DMS 273 (cell line): ENCODE measurements around the gene IPCEF1.

Source experiments
- DNase-seq: peaks from one replicate; lab custom pipeline; 2025; ENCODE audit not compliant: unreplicated experiment; lab: John Stamatoyannopoulos, UW

Gene IPCEF1, protein sequence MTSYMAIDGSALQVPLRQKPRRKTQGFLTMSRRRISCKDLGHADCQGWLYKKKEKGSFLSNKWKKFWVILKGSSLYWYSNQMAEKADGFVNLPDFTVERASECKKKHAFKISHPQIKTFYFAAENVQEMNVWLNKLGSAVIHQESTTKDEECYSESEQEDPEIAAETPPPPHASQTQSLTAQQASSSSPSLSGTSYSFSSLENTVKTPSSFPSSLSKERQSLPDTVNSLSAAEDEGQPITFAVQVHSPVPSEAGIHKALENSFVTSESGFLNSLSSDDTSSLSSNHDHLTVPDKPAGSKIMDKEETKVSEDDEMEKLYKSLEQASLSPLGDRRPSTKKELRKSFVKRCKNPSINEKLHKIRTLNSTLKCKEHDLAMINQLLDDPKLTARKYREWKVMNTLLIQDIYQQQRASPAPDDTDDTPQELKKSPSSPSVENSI

DNA sequence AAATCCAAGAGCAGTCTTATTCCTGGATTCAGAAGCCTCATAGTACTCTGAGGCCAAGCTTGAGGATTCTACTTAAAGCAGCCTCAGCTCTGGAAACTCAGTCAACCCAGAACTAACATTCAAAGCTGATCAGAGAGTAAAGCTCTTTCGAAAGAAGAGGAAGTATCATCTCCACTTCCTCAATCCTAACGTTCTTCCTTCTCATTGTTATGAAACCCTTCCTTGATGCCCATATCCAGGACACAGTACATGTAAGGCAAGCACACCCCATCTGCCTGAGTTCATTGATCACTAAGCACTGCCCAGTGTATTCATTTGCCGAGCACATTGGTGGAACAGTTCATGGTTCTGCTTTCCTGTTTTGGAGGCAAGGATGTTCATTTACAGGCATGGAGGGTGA, at the start of gene IPCEF1:
Gene IPCEF1 (minus strand): TSS at position 114 of the 400 bp plus-strand sequence. CDS start 90,856 bp downstream, outside the sequence.
- no peak for DNase-seq

DNA sequence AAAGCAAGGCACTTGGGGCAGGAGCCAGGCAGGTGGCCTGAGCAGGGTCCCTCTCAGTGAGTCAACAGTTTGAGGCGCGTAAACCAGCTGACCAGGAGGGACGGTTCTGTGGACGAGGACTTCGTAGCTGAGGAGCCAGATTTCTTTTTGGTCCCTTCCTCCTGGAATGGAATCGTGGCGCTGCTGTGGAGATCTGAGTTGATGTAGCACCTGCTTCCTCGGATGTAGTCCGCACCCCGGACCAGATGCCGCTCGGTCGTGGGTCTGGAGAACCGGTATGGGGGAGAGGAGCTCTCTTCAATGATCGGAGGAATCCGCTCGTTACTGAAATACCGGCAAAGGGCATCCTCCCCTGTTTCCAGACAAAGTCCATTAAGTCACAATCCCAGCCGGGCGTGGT, 49.7 kb upstream of the IPCEF1 start:
- DNase-seq, result no peak

DNA sequence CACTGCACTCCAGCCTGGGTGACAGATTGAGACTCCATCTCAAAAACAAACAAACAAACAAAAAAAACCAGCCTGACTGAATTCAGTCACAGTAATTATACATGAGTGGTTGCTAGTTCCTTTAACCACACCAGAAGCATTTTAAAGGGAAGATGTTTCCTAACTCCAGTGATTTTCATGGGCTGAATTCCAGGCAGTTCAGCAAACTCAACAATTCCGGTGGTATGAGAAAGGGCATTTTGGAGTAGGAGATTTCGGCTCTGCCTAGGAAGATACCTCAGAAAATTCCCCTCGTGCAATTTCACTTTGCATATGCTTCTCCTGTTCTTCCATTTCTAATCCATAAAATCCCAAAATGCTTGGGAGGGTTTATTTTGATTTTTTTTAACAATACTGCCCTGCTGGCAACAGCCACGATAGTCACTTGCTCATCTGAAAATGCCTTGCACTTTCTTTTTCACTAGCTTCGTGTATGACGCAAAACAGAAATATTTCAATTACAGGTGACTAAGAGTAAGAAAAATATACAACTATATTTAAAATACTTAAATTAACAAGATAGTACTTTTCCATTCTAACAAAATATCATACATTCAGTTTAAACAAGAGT, 48.3 kb upstream of the IPCEF1 start:
- no peak for DNase-seq

GRCh38 chr6:154403788-154404187, 47.2 kb upstream of the IPCEF1 start:
- peak; percentile 76 for DNase-seq

- DNase-seq, result no peak
Observed at GRCh38 chr6:154402081-154402780, 45.6 kb upstream of the IPCEF1 start.

- DNase-seq, result no peak
Observed at GRCh38 chr6:154399097-154399496, 42.5 kb upstream of the IPCEF1 start.

DNA sequence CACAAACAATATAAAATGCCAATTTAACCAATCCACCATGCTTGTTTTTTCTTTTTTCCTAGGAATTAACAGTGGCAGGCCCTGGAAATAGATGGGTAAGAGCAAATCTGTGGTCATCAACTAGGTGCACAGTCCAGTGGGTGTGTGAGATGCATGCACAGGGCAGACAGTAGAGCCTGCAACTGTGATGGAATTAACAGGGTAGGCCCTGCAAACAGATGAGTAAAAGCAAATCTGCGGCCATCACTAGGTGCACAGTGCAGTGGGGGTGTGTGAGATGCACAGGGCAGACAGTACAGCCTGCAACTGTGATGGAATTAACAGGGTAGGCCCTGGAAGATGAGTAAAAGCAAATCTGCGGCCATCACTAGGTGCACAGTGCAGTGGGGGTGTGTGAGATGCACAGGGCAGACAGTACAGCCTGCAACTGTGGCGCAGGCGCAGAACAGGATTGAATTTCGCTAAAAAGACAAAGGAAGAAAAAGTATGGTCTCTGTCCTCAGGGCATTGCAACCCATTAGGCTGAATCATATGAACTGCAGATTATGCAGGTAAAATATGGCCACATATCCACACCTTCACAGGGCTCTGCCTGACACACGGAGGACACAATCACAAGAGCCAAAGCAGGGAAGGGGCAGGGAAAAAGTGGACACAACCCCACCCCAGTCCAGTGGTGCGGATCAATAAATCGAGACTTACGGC, 41.0 kb upstream of the IPCEF1 start:
- DNase-seq, result no peak

DNA sequence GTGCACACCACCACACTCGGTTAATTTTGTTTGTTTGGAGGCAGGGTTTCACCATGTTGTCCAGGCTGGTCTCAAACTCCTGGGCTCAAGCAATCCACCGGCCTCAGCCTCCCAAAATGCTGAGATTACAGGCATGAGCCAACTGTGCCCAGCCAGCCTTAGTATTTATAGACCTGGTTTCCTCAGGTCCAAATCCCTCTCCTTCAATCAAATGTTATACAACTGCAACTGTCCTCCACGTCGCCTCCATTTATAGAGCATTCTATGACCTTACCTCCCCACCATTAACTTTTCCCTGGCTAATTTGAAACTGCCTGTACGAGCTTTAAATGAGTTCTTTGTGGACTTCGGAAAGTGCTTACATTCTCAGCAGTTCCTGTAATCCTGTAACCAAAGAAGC, 39.3 kb upstream of the IPCEF1 start:
- DNase-seq, result no peak

GRCh38 chr6:154395316-154395715, 38.7 kb upstream of the IPCEF1 start:
- DNase-seq, result no peak

- DNase-seq, result no peak
Observed at GRCh38 chr6:154394571-154394970, 38.0 kb upstream of the IPCEF1 start.

- no peak for DNase-seq
Observed at GRCh38 chr6:154390034-154390433, 33.4 kb upstream of the IPCEF1 start.

DNA sequence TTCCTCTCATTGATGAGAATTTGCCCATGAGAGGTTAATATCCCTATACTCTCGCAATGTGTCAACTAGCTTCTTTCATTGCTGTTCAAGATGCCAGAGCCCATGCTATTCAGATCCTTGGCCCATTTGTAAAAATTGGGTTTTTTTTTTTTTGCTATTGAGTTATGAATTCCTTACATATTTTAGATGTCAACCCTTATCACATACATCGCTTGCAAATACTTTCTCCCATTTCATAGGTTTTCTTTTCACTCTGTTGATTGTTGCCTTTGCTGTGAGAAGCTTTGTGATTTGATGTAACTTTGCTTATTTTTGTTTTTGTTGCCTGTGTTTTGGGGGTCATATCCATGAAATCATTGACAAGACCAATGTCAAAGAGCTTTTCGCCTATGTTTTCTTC, 32.2 kb upstream of the IPCEF1 start:
- no peak for DNase-seq

DNA sequence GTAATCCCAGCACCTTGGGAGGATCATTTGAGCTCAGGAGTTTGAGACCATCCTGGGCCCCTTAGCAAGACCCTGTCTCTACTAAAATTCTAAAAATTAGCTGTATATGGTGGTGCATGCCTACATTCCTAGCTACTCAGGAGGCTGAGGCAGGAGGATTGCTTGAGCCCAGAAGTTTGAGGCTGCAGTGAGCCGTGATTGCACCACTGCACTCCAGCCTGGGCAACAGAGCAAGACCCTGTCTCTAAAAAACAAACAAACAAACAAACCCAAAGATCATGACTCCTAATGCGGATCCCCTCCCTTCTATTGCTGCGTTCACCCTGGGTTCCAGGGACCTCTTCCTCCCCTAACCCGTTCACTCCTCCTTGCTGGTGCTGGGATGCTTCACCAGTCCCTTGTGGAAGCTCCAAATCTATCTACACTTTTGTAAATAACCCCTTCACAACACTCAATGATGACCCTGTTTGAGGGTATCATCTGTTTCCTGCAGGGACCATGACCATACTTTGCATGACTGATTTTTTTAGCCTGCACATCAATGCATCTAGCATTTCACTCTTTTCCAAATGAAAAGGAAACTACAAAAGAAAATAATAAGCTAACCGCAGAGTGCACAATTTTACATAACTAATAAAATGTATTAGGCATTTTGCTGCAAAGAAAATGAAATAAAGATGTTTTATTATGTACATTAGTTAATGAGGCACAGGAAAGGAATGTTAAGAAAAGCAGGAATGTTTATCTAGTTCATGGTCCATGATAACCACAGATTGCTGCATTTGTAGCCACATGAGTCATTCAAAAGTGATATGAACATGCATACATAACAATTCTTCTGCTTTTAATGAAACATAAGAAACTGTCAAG, 30.5 kb upstream of the IPCEF1 start:
- no peak for DNase-seq

GRCh38 chr6:154384191-154384590, 27.6 kb upstream of the IPCEF1 start:
- DNase-seq, result no peak

DNA sequence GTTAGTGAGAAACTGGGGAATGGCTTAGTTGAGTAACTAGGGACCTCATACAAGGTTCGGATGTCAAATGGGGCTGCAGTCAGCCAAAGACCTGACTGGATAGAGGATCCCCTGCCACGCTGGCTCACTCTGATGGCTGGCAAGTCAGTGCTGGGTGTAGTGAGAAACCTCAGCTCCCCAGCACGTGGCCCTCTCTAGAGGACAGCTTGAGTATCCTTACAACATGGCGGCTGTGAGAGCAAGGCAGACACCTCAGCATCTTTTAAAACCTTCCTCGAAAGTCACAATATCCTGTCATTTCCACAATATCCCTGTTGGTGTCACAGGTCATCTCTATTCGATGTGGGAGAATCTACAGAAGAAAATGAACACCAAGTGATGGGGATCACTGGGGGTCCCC, 26.7 kb upstream of the IPCEF1 start:
- no peak for DNase-seq

DNA sequence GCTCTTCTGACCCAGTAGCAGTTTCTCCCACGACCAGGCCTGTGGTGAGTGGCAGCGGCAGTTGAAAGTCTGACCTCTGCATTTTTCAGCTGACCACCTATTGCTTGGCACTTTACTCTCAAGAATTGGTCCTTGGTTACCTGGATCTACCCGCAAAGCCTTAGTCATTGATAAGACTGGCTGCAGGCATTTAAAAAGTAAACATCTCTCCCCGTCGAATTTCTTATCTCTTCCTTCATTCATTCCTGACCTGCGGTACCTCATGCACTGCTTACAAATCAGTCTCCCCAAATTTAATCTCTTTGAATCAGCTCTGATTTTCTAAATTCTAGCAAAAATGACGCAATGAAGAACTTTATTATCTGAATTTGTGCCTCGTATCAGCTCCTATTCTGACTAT, 26.1 kb upstream of the IPCEF1 start:
- no peak for DNase-seq

DNA sequence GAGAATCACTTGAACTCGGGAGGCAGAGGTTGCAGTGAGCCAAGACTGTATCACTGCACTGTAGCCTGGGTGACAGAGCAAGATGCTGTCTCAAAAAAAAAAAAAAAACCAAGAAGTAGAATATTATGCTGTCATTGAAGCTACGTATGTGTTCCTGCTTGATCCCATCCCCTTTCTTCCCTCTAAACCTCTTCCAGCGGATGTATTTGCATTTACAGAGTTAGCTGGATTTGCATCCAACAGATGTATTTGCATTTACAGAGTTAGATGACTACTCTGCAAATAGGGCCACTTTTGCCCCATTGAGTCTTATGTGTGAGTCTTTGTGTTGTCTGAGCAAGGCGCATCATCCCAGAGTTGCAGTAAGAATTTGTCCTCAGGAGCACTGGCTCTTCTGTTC, 24.9 kb upstream of the IPCEF1 start:
- no peak for DNase-seq

GRCh38 chr6:154380741-154381140, 24.1 kb upstream of the IPCEF1 start:
- no peak for DNase-seq

DNA sequence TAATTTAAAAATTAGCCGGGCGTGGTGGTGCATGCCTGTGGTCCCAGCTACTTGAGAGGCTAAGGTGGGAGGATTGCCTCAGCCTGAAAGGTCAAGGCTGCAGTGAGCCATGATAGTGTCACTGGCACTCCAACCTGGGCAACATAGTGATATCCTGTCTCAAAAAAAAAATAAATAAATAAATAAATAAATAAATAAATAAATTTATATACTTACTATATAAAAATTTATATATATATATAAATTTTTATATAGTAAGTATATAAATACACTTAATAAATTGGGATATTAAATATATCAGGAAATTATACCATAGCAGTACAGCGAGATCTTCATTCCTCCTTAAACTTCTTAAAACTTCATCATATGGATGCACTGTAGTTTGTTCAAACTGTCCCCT, 23.0 kb upstream of the IPCEF1 start:
- no peak for DNase-seq

GRCh38 chr6:154378518-154378917, 21.9 kb upstream of the IPCEF1 start:
- no peak for DNase-seq
